Suppressor macrophage treated with lipopolysaccharide for 4 hours (primary cell): Measurements from ENCODE around the gene MEIS2.

Source experiments
- DNase-seq: peaks from one replicate; pipeline ENCODE4 v3.0.0-alpha.2; 2020

MEIS2 gene

DNA sequence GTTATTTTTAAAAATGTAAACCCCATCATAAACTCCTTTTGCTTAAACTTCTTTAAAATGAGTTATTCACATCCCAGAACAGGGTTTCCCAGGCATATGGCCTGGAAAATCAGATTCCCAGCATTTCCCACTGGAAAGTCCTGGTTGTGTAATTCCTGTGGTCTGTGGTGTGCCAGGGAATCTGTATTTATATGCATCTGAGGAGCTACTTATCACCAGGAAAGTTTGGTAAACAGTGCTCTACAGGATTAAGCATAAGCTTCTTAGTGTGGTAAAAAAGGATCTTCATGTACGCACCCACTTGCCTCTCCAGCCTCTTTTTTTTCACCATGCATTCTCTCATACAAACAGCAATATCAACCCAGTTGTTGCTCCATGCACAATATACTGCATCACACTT, 28.2 kb downstream of the MEIS2 start:
- DNase-seq: no peak

- DNase-seq: no peak
Measured at GRCh38 chr15:37071134-37071533, 29.2 kb downstream of the MEIS2 start.

- DNase-seq: no peak
Measured at GRCh38 chr15:37070686-37071085, 29.7 kb downstream of the MEIS2 start.

DNA sequence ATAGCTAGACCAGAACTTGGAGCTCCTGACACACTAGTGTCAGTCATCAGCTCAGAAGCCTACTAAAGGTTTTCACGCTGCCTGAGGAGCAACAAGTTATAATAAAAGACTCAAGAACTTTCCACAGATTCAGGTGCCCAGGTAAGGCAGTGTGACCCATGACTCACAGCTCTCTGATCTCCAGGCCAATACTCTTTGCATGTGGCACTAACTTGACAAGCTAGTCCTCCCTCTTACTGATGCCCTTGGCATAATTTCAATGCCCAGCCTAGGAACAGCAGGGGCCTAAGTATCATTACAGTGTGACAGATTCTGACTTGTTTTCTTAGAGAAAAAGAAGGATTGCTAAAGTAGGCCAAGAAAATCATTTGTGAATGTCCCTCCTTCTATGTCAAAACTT, 38.4 kb downstream of the MEIS2 start:
- no peak for DNase-seq

DNA sequence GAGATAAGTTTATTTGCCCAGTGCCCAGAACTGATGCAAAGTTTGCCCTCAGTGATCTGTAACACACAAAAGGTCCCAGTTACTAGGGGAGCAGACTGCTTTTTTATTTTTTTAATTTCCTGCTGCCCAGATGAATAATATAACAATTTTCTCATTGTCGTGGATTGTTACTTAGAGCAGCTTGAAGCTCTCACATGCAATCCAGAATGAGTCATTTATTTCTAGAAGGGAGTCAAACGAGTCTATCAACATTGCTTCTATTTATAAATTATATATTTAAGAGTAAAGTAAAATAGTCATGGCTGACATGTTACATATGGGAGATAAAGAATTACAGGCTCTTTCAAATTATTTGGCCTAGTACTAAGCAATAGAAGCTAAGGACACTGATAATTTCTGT, 41.3 kb downstream of the MEIS2 start:
- no peak for DNase-seq

DNA sequence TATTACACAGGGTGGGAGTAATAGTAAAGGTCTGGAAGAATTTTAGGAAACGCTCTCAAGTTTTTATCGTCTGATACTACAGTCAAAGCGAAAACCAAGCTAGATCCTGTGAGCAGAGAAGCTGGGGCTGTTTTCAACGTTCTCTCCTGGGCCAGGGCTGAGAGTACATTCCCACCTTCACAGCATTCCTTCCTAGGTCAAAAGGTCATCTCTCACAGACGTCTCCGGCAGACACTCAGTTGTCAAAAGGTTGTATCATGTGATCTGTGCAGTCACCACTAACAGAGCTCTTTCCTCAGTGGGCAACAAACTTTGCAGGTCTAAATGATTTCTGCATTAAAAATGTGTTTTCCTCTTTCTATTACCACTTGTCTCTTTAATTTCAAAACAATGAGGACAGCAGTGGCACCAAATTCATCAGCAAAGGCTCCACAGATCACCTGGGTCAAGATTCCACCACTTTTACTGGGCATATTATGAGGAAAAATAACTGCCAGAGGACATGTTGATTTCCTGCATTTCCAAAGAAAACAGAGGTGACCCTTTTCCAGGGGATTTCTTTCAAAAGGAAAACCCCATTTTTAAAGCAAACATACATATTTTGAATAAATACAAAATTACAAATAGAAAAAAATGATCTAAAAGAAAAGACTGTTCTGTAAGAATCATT, 41.9 kb downstream of the MEIS2 start:
- DNase-seq: no peak

GRCh38 chr15:37057831-37058230, 42.5 kb downstream of the MEIS2 start:
- DNase-seq: no peak

DNA sequence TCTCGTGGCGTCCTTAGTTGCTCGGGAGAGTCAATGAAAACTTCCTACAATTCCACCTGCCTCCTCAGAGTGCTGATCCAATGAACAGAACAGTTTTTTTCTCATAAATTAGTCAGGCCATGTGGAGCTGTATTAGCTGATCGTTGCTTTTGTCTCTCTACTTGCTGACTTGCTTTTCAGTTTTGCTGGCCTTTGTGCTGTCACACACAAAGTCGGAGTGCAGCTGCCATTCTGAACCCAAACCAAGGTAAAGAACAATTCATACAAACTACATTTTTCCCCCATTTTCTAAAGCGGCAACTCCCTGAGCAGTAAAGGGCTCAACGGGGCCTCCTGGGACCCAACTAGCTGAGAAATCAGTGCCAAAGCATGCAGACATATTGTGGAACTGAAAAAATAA, 43.1 kb downstream of the MEIS2 start:
- no peak for DNase-seq

DNA sequence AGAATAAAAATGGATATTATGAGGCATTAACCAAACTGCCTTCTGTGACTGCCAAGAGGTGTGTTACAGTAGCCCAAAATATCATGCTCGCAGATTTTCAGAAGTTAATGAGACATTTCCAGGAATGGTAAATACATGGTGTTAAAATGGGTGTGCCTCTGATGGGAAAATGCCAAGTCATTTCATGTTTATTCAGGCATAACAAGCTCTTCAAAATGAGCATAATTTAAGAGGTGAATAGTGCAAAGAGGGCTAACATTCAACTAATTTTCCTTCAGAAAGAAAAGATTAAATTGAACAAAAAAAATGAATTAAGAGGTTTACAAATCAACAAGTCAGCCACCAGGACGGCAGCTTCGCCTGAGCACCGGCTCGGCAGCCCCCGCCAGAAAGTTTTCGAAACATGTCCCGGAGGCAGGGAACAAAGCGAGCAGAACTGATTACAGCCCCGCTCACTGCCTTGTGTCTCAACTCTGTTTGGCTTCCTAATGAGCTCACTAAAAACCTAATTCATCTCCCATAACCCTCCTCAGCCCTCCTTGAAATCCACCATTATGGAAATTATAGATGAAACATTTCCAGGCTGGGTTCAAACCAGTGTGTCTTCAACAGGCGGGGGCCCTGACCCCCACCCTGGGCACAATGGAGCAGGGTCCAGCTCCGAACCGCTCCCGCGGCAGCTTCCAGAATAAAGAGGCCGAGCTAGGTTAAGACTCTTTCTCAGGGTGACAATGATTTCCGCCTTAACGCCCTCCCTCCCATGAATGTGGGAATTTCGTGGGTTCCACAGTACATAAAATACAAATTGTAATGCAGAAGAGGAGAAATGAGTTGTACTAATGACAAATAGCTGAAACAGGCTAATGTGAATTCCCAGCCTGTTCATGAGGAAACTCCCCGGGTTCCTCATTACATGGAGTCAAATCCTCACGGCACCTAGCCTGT, 43.9 kb downstream of the MEIS2 start:
- DNase-seq: no peak

DNA sequence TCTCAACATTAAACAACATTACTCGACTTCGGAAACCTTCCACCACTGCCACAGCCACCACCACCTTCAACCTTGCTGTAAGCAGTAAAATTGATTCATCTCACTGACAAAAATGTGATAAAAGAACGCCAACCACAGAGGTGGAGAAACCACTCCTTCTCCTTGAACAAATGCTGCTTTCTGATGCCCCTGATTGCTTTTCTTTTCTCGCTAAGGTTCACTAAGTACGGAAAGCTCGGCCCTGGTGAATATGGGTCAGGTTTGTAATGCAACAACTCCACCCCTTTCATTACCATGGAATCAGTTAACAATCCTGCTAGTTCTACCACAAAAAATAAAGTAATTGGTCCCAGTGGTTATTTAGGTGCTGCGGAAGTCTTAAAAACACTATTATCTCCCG, 44.9 kb downstream of the MEIS2 start:
- no peak for DNase-seq

GRCh38 chr15:37054336-37054735, 46.0 kb downstream of the MEIS2 start:
- no peak for DNase-seq

- DNase-seq: no peak
Measured at GRCh38 chr15:37053166-37053565, 47.2 kb downstream of the MEIS2 start.

DNA sequence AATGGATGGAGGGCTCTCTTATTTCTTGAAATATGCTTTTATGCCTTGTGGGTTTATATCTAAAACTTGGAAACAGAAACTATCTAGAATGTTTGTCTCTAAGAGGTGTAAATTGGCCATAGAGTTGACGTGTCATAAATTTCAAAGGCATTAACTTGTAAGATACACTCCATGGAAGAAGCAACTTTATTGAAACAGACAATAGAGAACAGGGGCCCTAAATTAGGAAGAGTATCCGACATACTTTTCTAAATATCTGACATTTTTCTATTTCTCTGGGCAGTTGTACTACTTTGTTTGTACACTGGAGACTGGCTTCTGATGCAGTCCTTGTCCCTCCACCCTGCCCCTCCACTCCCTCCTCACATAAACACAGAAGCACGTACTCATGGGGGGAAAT, 50.0 kb downstream of the MEIS2 start:
- DNase-seq: no peak

DNA sequence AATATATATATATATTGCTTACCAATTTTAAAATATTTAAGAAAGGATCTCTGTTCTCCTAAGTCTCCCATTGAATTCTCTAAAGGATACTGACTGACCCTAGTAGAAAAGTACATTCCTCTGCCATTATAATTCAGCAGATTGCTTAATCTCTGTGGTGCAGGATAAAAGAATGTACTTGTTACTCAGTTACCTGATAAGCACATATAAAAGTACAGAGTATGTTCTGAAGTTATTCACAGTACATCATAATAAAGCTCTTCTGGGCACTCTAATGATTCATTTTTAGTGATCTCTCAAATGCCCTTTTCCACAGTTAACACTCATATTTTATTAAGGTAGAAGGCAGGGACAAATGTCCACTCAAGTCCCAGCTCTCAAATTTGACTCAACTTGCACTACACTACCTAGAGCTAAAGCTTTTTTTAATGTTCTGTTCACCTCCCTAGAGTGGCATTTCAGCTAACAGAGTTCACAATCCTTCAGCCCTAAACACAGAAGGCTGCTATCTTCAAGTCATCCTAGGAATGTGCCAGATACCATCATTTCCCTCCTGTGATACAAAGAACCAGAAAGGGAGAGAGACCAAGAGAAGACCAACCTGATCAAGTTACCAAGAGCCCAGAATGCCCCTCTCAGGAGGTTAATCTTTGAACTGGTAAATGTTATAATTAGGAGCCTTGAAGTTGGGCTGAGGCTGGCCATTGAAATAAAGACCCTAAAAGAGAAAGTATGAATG, 53.3 kb downstream of the MEIS2 start:
- no peak for DNase-seq

- DNase-seq: no peak
Measured at GRCh38 chr15:37045859-37046740, 54.2 kb downstream of the MEIS2 start.

DNA sequence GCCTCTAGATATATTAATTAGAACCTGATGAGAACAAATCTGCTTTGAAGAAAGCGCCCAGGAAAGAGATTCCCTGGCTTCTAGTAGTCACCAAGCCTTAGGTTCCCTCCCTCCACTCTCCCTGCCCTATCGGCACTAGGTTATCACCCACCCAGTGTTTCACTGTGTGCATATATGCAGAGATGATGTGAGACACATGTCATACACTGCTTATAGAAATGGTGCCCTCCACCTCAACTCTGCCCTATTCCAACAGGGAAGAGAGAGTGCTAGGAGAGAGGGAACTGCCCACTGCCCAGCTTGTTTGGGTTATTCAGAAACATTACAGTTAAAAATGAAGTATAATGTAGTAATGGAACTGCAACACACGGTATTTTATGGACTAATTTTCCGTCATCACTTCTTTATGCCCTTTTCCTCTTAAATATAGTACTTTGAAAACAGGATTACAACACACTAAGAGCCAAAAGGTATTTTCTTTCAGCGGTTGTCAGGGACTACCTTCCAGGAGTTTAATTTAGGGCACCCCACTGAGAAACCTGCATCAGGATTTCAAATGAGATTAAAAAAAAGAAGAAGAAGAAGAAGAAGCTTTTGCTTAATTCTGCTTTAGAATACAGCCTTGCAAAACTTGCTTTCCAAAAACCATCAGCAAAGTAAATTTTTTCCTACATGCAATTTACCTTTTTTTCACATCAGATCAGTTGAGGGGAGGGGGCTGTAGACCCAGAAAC, 55.3 kb downstream of the MEIS2 start:
- DNase-seq: no peak

DNA sequence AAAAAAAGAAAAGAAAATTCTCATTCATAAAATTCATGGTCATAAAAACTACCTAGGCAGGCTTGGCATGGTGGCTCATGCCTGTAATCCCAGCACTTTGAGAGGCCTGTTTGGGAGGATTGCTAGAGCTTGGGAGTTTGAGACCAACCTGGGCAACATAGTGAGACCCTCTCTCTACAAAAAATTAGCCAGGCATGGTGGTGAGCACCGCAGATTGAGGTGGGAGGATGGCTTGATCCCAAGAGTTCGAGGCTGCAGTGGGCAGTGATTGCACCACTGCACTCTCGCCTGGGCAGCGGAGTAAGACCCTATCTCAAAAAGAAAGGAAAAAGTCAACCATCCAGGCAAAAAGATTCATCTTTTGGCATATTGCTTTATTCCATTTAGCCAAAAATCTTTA, 58.5 kb downstream of the MEIS2 start:
- no peak for DNase-seq

GRCh38 chr15:37041042-37041441, 59.3 kb downstream of the MEIS2 start:
- no peak for DNase-seq

DNA sequence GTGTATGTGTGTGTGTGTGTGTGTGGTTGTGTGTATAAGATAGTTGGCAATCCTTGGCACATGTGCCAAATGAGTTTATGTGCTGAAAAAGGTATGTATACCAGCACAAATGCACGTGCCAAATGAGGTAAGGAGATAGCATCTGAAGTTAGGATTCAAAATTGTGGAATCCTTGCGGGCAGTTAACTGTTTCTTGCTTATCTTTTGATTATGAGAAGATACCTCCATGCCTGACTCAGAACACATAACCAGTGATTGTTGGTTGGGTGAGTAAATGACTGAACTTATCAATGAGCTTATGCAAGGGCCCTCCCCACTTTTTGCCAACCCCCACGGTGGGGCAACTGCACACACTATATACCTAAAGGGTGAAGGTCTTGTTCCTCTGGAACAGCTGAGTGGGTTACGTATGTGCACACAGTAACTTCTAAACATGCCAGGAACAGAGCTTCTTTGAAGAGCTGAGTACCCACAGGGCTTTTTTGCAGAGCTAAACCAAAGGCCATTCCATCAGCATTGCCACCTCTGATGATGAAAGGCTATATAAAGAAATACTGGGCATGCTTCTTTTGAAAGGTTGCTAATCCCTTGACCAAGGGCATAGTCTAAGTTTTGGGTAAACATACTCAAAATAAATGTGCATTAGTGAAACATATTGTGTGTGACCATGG, 60.1 kb downstream of the MEIS2 start:
- no peak for DNase-seq

GRCh38 chr15:37038716-37039106, 61.6 kb downstream of the MEIS2 start:
- no peak for DNase-seq
